Heart left ventricle (tissue), 13 donors: ENCODE results near the gene CNIH2.

Source experiments
- POLR2A ChIP-seq, 2 donors: fragments of 450-650 bp; IDR thresholded peaks; one replicate each; pipeline ENCODE4 v1.6.1; 2017; ENCODE audit warnings: antibody characterized with exemption in 2 of 2, mild to moderate bottlenecking in 2 of 2, moderate library complexity in 2 of 2
- TF ChIP-seq, protein P1 (sequence below), 12 donors: fragments of 200-600 bp; sonication (generic) in 4 of 12; IDR thresholded peaks; one replicate each; pipeline versions ENCODE4 v1.5.0 to v1.8.0; 2018 to 2022; ENCODE audit warnings: antibody characterized with exemption in 12 of 12, mild to moderate bottlenecking in 5 of 12
- donor health status: ischemic (EF 13 %, LVEDD 7.1; RV severe dilation, severe dysfunction).
- donor health status: DM: no; HTN: yes; CAD: no.
- donor health status: DM: no; HTN: no; CAD: no.
- donor health status: ischemic (EF 25% LVEDD 6.9; RV normal size, moderate dysfunction).
- donor health status: ischemic (EF 25% LVEDD 5.7; RV mildly dilated, moderate dysfunction).
- donor health status: ischemic (EF 35%, LVEDD 5.7; RV mildly dilated, moderate dysfunction).
- donor health status: nonischemic (EF 11% LVEDD 7.7; RV severe dilation, severe dysfunction).
- donor health status: DM: yes; HTN: yes; CAD: no.
- donor health status: PGD.
- donor health status: ischemic (EF 29% LVEDD 5.4; RV normal size, mild dysfunction).
- donor health status: nonischemic (EF 23%, LVEDD 6.1; RV moderate dilation, normal function).

- TF ChIP-seq, protein P1, sequence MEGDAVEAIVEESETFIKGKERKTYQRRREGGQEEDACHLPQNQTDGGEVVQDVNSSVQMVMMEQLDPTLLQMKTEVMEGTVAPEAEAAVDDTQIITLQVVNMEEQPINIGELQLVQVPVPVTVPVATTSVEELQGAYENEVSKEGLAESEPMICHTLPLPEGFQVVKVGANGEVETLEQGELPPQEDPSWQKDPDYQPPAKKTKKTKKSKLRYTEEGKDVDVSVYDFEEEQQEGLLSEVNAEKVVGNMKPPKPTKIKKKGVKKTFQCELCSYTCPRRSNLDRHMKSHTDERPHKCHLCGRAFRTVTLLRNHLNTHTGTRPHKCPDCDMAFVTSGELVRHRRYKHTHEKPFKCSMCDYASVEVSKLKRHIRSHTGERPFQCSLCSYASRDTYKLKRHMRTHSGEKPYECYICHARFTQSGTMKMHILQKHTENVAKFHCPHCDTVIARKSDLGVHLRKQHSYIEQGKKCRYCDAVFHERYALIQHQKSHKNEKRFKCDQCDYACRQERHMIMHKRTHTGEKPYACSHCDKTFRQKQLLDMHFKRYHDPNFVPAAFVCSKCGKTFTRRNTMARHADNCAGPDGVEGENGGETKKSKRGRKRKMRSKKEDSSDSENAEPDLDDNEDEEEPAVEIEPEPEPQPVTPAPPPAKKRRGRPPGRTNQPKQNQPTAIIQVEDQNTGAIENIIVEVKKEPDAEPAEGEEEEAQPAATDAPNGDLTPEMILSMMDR (IDR thresholded peaks at IDR 0.05), result no peak
- TF ChIP-seq POLR2A (IDR thresholded peaks at IDR 0.05), result no peak
These were observed 43.6 kb downstream of the CNIH2 start for GRCh38 chr11:66321606-66322005.
